Activated CD8-positive, alpha-beta T cell treated with anti-CD3 and anti-CD28 coated beads, Interleukin-2, amount 10 ng/mL, durations not matched to agents 7 days and 5 days (primary cell): ENCODE results near the gene SCARB2. TPM values are rescaled to one million over a fixed set of nuclear protein-coding genes. Genes with fewer than 3 reads are reported as not detected.

ENCODE experiments used
- ATAC-seq: fragments of 150-1000 bp; cut with Tn5 transposase; one replicate; pipeline ENCODE4 v1.10.0; 2021; ENCODE audit warnings: moderate library complexity
- CTCF ChIA-PET: fragments of 350-600 bp; sonication (Branson Sonifier 250); formaldehyde crosslinking; loops from one replicate; lab custom pipeline; 2021; ENCODE audit warnings: antibody characterized with exemption; lab: Charles Lee
- POLR2A ChIA-PET: fragments of 350-600 bp; sonication (Branson Sonifier 250); formaldehyde crosslinking; loops from one replicate; lab custom pipeline; 2021; ENCODE audit warnings: antibody characterized with exemption; lab: Charles Lee
- DNase-seq: peaks from one replicate; pipeline ENCODE4 v3.0.0-alpha.2; 2020
- H3K27ac Mint-ChIP-seq: one replicate; pipeline ENCODE4 v1.8.0; 2021; ENCODE audit warnings: mild to moderate bottlenecking, mixed read lengths
- H3K27me3 Mint-ChIP-seq: one replicate; pipeline ENCODE4 v1.8.0; 2021; ENCODE audit warnings: low read depth, mixed read lengths
- H3K36me3 Mint-ChIP-seq: one replicate; pipeline ENCODE4 v1.8.0; 2021; ENCODE audit warnings: low read depth, mixed read lengths
- H3K4me1 Mint-ChIP-seq: one replicate; pipeline ENCODE4 v1.8.0; 2021; ENCODE audit warnings: low read depth, mixed read lengths
- H3K4me3 Mint-ChIP-seq: one replicate; pipeline ENCODE4 v1.8.0; 2021; ENCODE audit warnings: mild to moderate bottlenecking, mixed read lengths
- H3K9me3 Mint-ChIP-seq: one replicate; pipeline ENCODE4 v1.8.0; 2022; ENCODE audit warnings: mixed read lengths; ENCODE audit not compliant: insufficient read depth
- total RNA-seq, 2 experiments: library from RNA; stranded (reverse); gene quantifications; one replicate each; pipeline ENCODE4 v1.2.3, GENCODE V29; 2021

The SCARB2 gene
- total RNA-seq, 2 experiments from 2014 or later = 8.6 to 10.7 TPM

DNA sequence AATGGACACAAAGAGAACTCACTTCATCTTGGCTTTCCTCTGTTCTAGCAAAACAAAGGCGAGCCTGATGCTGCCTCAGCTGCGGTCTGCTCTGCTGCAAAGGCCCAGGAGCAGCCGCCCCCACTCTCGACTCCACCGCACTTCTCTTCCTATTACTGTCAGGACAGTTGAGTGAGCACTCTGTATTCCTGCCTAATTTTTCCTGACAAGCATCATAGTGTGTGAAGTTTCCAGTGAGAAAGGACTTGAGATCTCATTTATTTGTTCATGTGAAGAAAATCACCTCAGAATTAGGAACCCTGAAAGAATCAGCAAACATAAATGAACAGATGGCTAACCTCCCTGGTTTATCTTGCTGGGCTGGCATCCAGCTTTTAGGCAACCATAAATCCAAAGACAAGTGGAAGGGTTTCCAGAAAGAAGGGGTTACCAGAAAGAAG lies 15.6 kb downstream of the SCARB2 start:
- no peaks in the 10 kb centered on the region for H3K9me3 Mint-ChIP-seq
- H3K27ac Mint-ChIP-seq = no peak overlapping the region
- ChIA-PET POLR2A (no interaction called here), CTCF (interaction anchor here (3.2 kb wide), 1 partner anchor 18 kb away, joined by 20 read pairs; no protein-coding TSS in a partner anchor)
- H3K27me3 Mint-ChIP-seq = no peaks in the 10 kb centered on the region
- DNase-seq = no peak
- H3K4me3 Mint-ChIP-seq = no peak overlapping the region
- H3K36me3 Mint-ChIP-seq = peaks cover 15% of the 10 kb centered on the region
- ATAC-seq = peak; percentile 64
- peaks cover 40% of the 10 kb centered on the region for H3K4me1 Mint-ChIP-seq

GRCh38 chr4:76197031-76197743 lies 16.4 kb downstream of the SCARB2 start:
- DNase-seq = no peak
- peaks cover 18% of the 10 kb centered on the region for H3K36me3 Mint-ChIP-seq
- no peaks in the 10 kb centered on the region for H3K27me3 Mint-ChIP-seq
- CTCF ChIA-PET = interaction anchor here (0.6 kb wide), 1 partner anchor 18 kb away, joined by 3 read pairs; no protein-coding TSS in a partner anchor
- H3K27ac Mint-ChIP-seq = no peak overlapping the region
- no peak for ATAC-seq
- no peaks in the 10 kb centered on the region for H3K9me3 Mint-ChIP-seq
- peaks cover 40% of the 10 kb centered on the region for H3K4me1 Mint-ChIP-seq
- H3K4me3 Mint-ChIP-seq = no peak overlapping the region
- POLR2A ChIA-PET = no interaction called here

DNA sequence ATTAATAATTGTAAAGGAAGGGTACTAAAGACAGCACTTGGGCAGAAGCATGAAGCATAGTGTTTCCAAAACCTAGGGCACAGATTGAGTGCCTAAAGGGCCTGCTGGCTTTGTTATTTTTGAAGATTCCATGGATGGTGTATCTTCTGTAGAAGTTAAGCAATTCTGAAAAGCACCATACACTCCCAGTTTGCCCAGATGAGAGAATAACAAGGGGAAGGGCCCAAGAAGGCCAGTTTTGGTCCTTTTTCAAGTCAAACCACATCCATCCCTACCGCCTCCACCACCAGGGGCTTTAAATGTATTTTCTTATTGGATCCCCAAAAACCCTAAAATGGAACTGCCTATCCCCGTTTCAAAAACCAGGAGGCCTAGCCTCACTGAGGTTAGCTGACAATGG lies 17.2 kb downstream of the SCARB2 start:
- H3K9me3 Mint-ChIP-seq = no peaks in the 10 kb centered on the region
- H3K4me1 Mint-ChIP-seq = peaks cover 40% of the 10 kb centered on the region
- H3K4me3 Mint-ChIP-seq = no peak overlapping the region
- H3K27me3 Mint-ChIP-seq = no peaks in the 10 kb centered on the region
- H3K27ac Mint-ChIP-seq = no peak overlapping the region
- CTCF ChIA-PET = no interaction called here
- DNase-seq (no peak), ATAC-seq (no peak)
- POLR2A ChIA-PET = no interaction called here
- peaks cover 23% of the 10 kb centered on the region for H3K36me3 Mint-ChIP-seq

DNA sequence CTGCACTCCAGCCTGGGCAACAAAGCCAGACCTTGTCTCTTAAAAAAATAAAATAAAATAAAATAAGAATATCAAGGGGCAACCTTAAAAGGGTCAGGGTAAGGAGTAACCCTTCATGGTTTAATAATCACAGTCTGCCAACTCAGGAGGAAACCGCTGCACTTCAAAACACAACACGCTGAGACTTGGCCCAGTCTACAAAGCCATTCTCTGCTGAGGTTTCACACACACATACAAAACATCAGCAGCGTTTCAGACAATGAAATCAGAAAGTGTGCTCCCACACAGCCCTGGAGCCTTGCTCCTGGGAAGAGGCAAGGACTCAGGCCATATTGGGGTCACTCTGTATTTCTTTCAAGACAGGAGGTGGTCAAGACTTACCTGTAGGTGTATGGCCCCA lies 18.3 kb downstream of the SCARB2 start:
- DNase-seq (no peak), ATAC-seq (no peak)
- Mint-ChIP-seq H3K9me3 (no peaks in the 10 kb centered on the region), H3K36me3 (peaks cover 27% of the 10 kb centered on the region), H3K4me1 (peaks cover 36% of the 10 kb centered on the region), H3K4me3 (no peak overlapping the region), H3K27ac (no peak overlapping the region), H3K27me3 (no peaks in the 10 kb centered on the region)
- ChIA-PET CTCF (no interaction called here), POLR2A (no interaction called here)

GRCh38 chr4:76194325-76194724 lies 19.3 kb downstream of the SCARB2 start:
- no peak overlapping the region for H3K4me3 Mint-ChIP-seq
- ATAC-seq = no peak
- H3K36me3 Mint-ChIP-seq = peaks cover 30% of the 10 kb centered on the region
- H3K27me3 Mint-ChIP-seq = no peaks in the 10 kb centered on the region
- ChIA-PET CTCF (no interaction called here), POLR2A (no interaction called here)
- H3K9me3 Mint-ChIP-seq = no peaks in the 10 kb centered on the region
- no peak overlapping the region for H3K27ac Mint-ChIP-seq
- DNase-seq = no peak
- H3K4me1 Mint-ChIP-seq = peaks cover 26% of the 10 kb centered on the region

- Mint-ChIP-seq H3K9me3 (no peaks in the 10 kb centered on the region), H3K27me3 (no peaks in the 10 kb centered on the region), H3K27ac (no peak overlapping the region), H3K4me3 (no peak overlapping the region), H3K4me1 (peaks cover 6% of the 10 kb centered on the region), H3K36me3 (peaks cover 30% of the 10 kb centered on the region)
- ChIA-PET POLR2A (no interaction called here), CTCF (no interaction called here)
- DNase-seq (no peak), ATAC-seq (no peak)
Measured at GRCh38 chr4:76192236-76192635, 21.4 kb downstream of the SCARB2 start.

DNA sequence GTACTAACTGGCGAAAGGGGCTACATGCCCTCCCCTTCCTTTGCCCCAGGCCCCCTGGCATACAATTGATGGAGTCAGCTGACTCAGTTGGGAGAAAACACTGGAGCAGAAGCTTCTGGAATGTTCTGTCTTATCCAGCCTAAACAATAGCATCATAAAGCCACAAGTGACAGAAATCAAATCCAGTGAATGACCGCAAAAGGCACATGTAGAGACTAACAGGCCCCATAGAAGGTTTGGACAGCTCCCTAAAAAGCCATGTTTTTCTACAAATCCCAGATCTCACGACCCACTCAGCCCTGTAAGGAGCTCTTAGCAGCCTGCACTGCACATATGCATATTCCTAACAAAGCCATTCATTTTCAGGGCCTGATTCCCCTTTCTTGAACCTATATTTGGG lies 25.1 kb downstream of the SCARB2 start:
- ATAC-seq (no peak), DNase-seq (no peak)
- H3K4me1 Mint-ChIP-seq = no peaks in the 10 kb centered on the region
- H3K27ac Mint-ChIP-seq = no peak overlapping the region
- no peaks in the 10 kb centered on the region for H3K9me3 Mint-ChIP-seq
- ChIA-PET CTCF (interaction anchor here (2.4 kb wide), 1 partner anchor 9 kb away, joined by 12 read pairs; no protein-coding TSS in a partner anchor), POLR2A (no interaction called here)
- H3K4me3 Mint-ChIP-seq = no peak overlapping the region
- H3K27me3 Mint-ChIP-seq = no peaks in the 10 kb centered on the region
- peaks cover 21% of the 10 kb centered on the region for H3K36me3 Mint-ChIP-seq

DNA sequence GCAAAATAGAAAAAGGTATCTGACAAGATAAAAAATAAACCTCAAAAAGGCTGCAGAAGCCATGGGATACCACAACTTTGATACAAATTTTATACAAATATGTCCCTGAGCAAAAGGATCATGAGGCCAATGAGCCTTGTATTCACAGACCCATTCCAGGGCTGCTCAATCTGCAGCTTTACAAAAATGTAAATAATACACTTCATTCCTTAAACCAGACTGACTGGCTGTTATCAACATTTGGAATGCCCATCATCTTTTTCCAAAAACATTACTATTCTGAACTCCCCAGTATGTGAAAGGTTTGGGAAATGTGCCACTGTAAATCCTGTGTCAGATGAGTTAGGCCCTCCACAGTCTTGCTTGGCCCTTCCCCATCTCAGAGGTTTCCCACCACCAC lies 25.5 kb downstream of the SCARB2 start:
- no peak overlapping the region for H3K27ac Mint-ChIP-seq
- POLR2A ChIA-PET = no interaction called here

GRCh38 chr4:76187152-76187551 lies 26.5 kb downstream of the SCARB2 start:
- no peaks in the 10 kb centered on the region for H3K27me3 Mint-ChIP-seq
- H3K4me3 Mint-ChIP-seq = no peak overlapping the region
- peaks cover 11% of the 10 kb centered on the region for H3K36me3 Mint-ChIP-seq
- no peaks in the 10 kb centered on the region for H3K4me1 Mint-ChIP-seq
- H3K9me3 Mint-ChIP-seq = no peaks in the 10 kb centered on the region
- POLR2A ChIA-PET = no interaction called here
- CTCF ChIA-PET = no interaction called here
- DNase-seq = no peak
- no peak for ATAC-seq
- no peak overlapping the region for H3K27ac Mint-ChIP-seq

More for the DNA sequence above, 25.5 kb downstream of the SCARB2 start:
- no peaks in the 10 kb centered on the region for H3K9me3 Mint-ChIP-seq
- peaks cover 17% of the 10 kb centered on the region for H3K36me3 Mint-ChIP-seq
- H3K4me3 Mint-ChIP-seq = no peak overlapping the region
- DNase-seq (no peak), ATAC-seq (no peak)
- no peaks in the 10 kb centered on the region for H3K27me3 Mint-ChIP-seq
- CTCF ChIA-PET = interaction anchor here (2.4 kb wide), 1 partner anchor 9 kb away, joined by 12 read pairs; no protein-coding TSS in a partner anchor
- H3K4me1 Mint-ChIP-seq = no peaks in the 10 kb centered on the region

- CTCF ChIA-PET = interaction anchor here (3.0 kb wide), 1 partner anchor 195 kb away, joined by 20 read pairs; no protein-coding TSS in a partner anchor
- no peak overlapping the region for H3K27ac Mint-ChIP-seq
- no peaks in the 10 kb centered on the region for H3K4me1 Mint-ChIP-seq
- POLR2A ChIA-PET = no interaction called here
- DNase-seq (no peak), ATAC-seq (no peak)
- no peaks in the 10 kb centered on the region for H3K9me3 Mint-ChIP-seq
- no peaks in the 10 kb centered on the region for H3K36me3 Mint-ChIP-seq
- H3K4me3 Mint-ChIP-seq = no peak overlapping the region
- H3K27me3 Mint-ChIP-seq = no peaks in the 10 kb centered on the region
Measured at GRCh38 chr4:76182463-76182862, 31.2 kb downstream of the SCARB2 start.

DNA sequence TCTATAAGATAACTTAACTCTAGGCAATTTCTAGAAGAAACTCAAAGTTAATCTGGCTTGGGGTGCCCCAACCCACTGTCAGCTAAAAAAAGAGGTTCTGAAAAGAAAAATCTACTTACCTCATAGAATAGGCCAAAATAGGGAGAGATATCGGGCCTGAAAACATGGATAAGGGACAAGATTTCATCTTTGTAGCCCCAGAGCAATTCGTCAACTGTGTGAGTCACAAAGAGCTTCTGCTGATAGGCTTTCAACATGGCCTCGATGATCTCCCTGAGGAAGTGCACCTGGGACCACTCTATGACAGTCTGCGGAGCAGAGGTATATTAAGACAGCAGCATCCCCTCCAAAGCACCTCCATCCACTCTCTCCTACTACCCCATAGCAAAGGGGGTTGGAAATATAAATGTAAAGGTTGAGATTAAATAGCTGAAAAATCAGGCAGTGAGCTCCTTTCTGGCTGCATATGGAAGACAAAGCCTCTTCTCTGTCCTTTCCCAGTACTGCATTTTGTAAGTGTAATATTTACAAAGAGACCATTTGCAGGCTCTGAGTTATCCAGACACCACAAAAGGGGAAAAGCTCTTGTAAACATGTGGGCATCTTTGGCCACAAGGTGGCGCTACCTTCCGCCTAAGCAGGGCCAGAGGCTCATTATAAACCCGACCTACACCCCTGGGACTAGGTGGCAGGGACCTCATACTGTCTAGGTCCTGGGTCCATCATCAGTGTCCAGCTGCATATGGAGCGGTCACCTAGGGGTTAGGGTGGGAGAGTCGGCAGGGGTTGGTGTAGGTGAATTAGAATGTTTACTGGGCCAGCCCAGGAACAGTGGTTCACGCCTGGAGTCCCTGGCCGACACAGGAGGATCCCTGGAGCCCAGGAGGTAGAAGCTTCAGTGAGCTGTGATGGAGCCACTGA lies 34.0 kb downstream of the SCARB2 start:
- ATAC-seq (peak; percentile 95), DNase-seq (peak; percentile 85)
- no peak overlapping the region for H3K27ac Mint-ChIP-seq
- no peaks in the 10 kb centered on the region for H3K27me3 Mint-ChIP-seq
- POLR2A ChIA-PET = interaction anchor here (0.5 to 0.6 kb wide), 3 partner anchors 538 to 972 kb away, joined by 3 to 5 read pairs (median 3); no protein-coding TSS in a partner anchor
- peaks cover 2% of the 10 kb centered on the region for H3K36me3 Mint-ChIP-seq
- CTCF ChIA-PET = interaction anchor here (0.5 to 7.4 kb wide), 53 partner anchors 9 to 785 kb away, joined by 3 to 130 read pairs (median 4); partner anchors contain the start of genes NUP54 and STBD1
- no peak overlapping the region for H3K4me3 Mint-ChIP-seq
- H3K9me3 Mint-ChIP-seq = no peaks in the 10 kb centered on the region
- no peaks in the 10 kb centered on the region for H3K4me1 Mint-ChIP-seq
